HG03060 (cell line): ENCODE data around the gene PURB.
"Not testable (repeated sequence)": the region's sequence is repeated elsewhere in the genome, so short reads cannot be mapped to it uniquely, and the experiment has no call there.

Experiments
- ATAC-seq: cut with Tn5 transposase; IDR thresholded peaks from one replicate; pipeline ENCODE4 v1.9.1; 2021; ENCODE audit warnings: low read depth, moderate number of reproducible peaks; ENCODE audit not compliant: unreplicated experiment

The PURB gene

DNA sequence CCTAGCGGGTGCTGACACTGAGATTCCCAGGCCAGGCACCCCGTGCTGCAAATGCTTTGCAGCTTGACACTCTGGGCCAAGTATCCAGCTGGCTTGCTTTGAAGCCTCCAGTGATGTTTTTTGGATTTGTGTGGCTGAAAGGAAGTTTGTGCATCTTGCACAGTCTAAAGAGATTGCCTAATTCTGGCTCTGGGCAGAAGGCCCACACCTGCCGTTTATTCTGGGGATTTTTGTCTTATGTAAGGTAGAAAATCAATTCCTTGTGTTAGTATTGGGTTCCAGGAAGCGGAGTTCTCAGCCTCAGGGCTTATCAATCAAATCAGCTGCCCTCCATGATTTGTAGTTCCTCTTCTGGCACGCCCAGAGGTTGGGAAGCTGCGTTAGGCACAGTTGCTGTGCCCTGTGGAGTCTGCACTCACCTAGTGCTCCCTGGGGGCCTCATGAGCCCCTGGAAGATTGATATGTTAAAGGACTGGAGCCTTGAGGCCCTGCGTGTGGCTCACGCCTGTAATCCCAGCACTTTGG is 8.4 kb upstream of the PURB start:
- ATAC-seq: no peak

DNA sequence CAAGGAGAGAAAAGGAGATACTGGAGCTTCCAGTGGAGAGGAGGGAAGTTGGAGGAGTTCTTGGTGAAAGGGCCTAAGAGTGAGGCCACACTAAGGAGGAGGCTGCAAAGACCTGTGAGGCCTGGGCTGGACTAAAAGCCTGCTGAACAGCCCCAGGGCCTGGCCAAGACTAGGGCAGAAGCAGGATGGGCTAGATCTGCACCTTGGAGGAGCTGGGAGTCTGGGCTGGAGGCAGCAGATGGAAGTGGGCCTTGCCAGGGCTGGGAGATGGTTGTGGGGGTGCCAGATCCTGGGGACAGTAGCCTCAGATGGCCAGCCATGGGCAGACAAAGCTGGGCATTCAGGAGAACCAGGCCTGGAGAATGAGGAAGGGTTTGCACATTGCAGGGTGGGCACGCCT is 6.5 kb upstream of the PURB start:
- ATAC-seq: no peak

DNA sequence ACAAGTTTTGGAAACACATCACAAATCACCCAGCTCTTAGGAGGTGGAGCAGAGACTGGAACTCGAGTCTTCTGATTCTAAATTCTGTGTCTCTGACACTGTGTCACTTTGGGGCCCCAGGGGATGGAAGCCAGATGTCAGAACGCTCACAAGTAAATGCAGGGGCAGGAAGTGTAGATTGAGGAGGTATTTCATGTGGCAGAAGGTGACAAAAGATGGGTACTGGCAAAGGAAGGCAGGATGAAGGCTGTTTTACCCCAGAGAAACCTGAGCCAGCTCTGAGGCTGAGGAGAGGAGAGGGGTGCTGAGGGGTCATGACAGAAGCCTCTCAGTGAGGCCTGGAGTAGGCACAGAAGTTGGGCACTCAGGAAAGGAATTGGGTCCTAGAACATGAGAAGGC is 6.0 kb upstream of the PURB start:
- no peak for ATAC-seq

DNA sequence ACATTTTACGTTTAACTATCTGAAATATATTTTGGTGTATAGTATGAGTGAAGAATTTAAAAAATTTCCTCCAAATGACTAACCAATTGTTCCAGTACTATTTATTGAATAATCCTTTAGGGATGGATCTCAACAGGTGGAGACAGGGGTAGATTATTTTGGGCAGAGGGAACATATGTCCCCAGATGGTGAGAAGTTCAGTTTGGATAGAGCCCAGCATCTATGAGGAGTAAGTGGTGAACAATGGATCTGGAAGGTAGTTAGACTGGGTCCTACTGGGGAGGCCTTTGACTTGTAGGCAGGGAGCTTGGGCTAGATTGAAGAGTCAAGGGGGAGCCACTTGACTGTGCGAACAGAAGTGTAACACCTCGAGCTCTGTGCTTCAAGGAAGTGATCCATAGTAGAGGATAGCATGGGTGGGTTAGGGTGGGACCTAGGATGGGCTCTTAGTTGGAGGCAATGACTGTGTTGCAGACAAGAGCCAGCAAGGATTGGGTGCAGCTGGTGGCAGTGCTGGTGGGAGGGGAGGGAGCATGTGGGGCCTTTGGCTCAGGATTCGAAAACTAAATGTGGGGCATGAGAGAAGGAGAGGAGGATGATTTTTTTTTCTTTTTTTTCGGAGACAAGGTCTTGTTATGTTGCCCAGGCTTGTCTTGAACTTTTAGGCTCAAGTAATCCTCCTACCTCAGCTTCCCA is 3.9 kb upstream of the PURB start:
- no peak for ATAC-seq

DNA sequence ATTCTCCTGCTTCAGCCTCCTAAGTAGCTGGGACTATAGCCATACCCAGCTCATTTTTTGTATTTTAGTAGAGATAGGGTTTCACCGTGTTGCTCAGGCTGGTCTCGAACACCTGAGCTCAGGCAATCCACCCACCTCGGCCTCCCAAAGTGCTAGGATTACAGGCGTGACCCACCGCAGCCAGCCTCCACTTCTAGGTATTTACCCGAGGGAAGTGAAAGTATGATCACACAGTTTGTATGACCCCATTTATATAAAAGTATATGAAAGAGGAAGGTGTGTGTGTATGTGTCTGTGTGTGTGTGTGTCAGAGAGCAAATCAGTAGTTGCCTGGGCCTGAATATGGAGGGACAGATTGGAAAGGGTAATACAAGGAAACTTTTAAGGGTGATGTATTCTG is 2.0 kb upstream of the PURB start:
- ATAC-seq: no peak

DNA sequence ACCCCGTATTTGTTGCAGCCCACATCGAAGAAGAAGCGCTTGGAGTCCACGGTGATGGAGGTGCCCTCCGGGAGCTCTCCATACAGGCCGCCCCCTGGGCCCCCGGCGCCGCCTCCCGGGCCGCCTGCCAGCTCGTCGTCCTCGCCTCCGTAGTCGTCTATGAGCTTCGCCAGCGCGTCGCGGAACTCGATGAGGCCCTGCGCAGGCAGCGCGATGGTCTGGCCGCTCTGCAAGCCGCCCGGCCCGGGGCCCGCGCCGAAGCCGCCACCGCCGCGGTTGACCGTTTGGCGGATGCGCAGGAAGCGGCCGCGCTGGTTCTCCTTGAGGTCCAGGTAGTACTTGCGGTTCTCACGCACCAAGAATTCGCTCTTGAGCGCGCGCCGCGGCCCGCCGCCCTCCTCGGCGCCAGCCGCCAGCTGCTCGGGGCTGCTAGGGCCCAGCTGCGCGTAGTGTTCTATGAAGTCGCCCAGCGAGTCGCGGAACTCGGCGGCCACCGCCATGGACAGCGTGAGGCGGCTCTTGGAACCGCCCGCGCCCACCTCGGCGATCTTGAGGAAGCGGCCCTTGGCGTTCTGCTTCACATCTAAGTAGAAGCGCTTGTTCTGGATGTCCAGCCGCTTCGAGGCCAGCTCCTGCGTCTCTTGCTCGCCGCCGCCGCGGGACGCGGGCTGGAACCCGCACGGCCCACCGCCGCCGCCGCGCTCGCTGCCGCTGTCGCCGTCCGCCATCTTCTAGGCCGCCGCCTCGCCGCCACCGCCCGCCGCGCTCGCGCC is 523 bp downstream of the PURB start:
- peak; percentile 8 for ATAC-seq

DNA sequence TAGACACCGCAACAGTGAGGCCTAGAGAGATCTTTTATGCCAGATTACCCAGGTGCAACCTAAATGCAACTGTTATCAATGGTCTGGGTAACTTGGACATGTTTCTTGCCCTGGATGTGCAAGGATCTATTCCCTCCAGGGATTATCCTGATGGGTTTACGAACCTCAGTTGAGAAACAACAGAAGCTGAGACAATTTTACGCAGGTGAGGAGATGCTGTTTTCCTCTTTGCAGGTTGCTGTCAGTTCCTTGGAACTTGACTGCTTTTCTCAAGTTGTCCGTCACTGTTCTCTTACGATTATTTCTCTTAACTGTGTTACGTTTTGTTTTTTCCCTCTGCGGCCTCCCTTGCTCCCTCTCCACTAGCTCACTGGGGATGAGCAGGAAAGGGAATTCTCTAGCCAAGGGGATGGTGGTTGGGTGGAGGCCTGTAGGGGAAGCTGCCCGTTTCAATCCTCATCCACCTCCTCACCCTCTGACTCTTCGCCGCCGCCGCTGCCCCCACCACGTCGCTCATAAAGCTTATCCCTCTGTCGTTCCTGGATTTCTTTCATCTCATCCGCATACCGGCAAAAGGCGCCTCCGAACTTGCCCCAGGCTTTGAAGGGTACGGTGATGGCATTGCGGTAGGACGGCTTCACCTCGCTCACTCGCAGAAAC is 1.2 kb downstream of the PURB start:
- no peak for ATAC-seq

DNA sequence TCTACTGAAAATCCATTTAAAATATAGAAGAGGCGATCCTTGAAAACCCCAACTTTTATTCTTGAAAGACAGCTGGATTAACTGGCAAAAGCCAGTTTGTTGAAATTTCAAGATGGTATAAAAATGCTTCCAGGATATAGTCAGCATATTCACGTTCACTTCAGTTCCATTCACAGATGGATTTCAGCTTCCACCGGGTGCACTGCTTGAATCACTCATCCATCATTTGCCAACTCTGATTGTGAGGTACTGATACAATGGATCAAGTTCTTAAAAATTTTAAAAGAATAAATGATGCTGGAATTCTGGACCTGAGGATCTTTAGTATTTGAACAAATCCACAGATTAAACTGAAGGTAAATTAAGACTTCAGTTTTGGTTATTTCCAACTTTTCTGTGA is 2.4 kb downstream of the PURB start:
- no peak for ATAC-seq

DNA sequence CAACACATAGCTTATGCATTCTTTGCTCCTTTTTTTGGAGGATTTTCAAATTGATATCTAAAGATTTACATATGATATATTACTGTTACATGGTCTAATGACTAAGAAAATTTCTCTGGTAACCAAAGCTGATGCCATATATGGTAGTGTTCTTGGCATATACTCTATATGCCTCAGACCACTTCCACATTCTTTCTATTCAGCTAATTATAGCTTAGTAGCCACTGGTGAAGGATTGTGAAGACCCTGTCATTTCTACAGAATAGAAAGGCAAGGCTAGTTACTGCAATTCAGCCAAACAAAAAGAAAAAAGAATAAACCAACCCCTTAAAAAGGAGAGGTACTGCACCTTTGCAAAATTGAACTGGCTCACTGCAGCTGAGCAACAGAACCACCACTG is 3.7 kb downstream of the PURB start:
- no peak for ATAC-seq

DNA sequence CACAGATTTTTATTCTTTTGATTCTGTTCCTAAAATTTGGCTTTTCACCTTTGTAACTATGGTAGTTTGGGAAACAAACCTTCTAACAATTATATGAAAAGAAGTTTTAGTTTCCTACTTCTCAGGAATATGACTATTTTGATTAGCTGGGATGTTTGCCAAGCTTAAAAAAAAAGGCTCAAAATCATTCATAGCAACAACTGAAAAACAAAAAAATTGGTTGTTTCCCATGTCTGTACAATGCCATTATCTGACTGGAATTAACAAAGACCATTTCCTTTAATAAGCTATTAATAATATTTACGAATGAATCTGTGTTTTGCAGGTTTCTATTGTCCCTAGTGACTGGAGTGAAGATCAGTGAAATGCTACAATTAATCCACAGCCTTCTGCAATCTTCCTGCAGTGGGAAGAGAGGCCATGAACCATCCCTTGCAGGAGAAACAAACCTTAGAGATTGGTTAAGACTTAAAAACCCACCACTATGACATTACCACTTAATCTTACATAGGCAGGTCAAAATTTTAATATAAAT is 4.2 kb downstream of the PURB start:
- no peak for ATAC-seq

DNA sequence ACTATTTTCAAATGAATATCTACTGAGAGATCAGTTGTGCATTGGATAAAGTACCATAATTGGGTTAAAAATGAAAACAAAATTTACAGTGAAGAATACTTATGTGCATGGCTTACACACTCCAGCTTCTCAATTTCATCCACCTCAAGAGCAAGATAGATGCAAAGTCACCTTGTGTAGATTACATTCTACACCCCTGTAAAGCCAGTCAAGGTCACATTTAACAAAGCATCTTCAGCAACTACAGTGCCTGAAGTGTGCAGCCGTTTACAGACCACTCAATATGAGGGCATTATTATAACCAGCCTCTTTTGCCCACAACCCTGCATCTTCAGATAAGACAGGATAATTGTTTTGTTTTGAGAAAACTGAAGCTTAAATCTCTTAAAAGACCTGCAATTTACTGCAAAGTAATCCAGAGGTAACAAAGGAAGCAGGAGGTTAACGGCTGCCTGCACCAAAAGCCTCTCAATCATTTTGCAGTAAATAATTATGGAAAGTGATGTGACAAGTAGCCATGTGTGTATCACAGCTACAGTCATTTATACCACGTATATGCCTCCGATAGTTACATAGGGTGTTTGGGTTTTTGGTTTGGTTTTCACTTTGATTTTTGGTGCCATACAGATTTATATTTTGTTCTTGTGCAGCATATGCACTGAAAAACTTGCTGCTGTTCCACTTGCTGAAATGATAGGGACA is 4.9 kb downstream of the PURB start:
- ATAC-seq: no peak

DNA sequence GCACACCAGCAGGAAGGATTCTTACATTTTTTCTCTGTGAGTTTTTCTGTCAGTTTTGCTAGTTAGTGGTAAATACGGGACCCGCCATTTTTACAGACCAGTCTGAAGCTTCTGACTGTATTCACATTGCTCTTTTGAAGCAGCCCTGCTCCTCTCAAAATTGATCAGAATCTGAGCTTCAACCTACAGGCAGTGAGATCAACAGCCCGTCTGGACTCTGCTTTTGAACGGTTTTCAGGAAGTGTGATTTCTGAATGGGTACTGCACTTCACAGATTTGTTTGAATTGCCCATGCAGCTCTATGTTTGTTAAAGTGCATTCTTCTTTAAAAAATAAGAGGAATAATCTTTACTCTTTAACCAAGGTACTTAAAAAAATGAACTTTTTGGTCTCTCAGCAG is 8.9 kb downstream of the PURB start:
- no peak for ATAC-seq

DNA sequence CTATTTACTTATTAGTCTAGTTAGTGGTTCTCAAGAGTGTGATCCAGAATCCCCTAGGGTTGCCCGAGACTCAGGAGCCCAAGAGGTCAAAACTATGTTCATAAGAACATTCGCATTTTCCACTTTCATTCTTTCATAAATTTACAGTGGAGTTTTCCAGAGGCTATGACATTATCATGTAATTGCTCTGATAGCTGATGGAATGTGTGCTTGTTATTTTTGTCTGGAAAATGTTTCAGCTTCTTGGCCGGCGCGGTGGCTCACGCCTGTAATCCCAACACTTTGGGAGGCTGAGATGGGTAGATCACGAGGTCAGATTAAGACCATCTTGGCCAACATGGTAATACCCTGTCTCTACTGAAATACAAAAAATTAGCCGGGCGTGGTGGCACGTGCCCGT is 10.1 kb downstream of the PURB start:
- ATAC-seq: no peak

DNA sequence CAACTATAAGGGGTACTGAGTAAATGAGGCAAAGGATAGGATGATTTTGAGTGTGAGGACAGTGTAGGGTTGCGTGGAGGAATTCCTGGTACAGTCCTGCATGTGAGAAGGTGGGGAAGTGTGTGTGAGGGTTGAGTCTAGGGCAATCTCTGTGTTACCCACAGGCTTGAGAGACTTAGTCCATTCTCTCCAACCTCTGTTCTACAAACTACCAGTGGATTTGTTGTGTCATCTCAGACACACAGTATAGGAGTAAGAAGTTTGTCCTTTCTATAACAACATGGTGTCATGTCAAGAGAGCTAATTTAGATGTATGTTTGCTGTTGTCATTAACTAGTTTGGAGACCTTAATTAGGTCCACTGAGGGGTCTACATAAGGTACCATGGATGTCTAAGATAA is 12.5 kb downstream of the PURB start:
- ATAC-seq: no peak

DNA sequence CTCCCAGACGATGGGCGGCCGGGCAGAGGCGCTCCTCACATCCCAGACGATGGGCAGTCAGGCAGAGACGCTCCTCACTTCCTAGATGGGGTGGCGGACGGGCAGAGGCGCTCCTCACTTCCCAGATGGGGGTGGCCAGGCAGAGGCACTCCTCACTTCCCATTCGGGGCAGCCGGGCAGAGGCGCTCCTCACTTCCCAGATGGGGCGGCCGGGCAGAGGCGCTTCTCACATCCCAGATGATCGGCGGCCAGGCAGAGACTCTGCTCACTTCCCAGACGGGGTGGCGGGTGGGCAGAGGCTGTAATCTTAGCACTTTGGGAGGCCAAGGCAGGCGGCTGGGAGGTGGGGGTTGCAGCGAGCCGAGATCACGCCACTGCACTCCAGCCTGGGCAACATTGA is 13.4 kb downstream of the PURB start:
- not testable (repeated sequence) for ATAC-seq

DNA sequence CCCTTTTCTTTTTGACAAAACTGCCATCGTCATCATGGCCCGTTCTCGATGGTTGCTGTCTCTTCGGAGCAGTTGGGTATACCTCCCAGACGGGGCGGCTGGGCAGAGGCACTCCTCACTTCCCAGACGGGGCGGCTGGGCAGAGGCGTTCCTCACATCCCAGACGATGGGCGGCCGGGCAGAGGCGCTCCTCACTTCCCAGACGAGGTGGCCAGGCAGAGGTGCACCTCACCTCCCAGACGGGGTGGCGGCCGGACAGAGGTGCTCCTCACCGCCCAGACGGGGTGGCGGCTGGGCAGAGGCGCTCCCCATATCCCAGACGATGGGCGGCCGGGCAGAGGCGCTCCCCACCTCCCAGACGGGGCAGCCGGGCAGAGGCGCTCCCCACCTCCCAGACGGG is 14.6 kb downstream of the PURB start:
- not testable (repeated sequence) for ATAC-seq

DNA sequence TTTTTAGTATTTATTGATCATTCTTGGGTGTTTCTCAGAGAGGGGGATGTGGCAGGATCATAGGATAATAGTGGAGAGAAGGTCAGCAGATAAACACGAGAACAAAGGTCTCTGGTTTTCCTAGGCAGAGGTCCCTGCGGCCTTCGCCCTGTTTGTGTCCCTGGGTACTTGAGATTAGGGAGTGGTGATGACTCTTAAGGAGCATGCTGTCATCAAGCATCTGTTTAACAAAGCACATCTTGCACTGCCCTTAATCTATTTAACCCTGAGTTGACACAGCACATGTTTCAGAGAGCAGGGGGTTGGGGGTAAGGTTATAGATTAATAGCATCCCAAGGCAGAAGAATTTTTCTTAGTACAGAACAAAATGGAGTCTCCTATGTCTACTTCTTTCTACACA is 15.0 kb downstream of the PURB start:
- ATAC-seq: not testable (repeated sequence)

DNA sequence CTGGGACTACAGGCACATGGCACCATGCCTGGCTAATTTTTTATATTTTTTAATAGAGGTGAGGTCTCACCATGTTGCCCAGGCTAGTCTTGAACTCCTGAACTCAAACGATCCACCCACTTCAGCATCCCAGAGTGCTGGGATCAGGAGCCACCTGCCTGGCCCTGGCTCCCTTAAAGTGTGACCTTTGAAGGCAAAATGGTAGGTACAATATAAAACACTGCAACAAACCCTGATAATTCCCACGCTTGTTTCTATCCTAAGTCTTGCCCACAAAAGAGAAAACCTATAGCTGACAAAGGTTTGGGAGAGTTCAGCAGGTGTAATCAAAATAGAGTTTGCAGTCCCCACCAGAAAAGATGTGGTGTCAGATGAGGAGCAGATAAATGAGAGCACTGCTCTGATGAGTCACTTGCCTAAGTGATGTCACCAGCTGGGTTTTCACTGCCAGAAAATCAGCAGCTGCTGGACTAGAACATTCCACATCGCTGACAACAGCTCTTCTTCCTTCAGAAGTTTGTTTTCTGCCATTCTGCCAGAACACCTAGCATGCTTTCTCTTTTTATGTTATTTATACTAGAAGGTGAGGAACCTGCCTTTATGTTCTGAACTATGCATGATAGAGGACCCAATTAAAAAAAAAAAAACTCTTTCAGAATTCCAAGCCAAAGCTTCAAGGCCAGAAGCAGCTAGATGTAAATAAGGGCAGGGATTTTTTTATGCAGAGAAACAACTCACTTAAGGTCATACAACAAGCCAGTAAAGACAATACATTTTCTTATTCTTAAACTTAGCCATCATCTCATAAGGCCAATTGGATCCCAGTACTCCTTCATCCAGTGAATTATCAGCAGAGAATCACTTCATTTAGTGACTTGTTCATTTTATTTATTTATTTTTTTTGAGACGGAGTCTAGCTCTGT is 18.0 kb downstream of the PURB start:
- ATAC-seq: no peak

DNA sequence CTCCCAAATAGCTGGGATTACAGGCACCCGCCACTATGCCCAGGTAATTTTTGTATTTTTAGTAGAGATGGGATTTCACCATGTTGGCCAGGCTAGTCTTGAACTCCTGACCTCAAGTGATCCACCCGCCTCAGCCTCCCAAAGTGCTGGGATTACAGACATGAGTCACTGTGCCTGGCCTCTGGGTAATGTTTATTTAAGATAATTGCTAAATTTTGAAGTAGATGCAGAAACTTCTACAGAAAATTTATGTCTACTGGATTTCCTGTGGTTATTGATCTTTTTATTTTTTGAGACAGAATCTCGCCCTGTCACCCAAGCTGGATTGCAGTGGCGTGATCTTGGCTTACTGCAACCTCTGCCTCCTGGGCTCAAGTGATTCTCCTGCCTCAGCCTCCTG is 23.4 kb downstream of the PURB start:
- not testable (repeated sequence) for ATAC-seq

DNA sequence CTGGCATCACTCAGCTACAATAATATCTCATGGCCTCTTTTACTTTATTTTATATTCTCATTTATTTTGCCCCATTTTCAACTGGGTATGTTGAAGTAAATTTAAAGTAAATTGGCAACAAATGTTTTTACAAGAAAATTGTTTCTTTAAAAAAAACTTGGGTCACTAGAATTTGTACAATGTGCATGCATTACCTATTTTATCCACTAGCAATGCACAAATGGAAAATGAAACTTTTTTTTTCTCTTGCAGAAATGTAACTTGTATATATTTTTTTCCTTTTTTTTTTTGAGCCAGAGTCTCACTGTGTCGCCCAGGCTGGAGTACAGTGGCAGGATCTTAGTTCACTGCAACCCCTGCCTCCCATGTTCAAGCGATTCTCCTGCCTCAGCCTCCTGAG is 27.2 kb downstream of the PURB start:
- ATAC-seq: no peak
